ENCODE data around the gene NOL3. TPM values are rescaled to one million over a fixed set of nuclear protein-coding genes. Genes with fewer than 3 reads are reported as not detected.

The NOL3 gene
- total and polyA plus RNA-seq, 12 donors = 71.8 to 132 (median 84.1) TPM

GRCh38 chr16:67173808-67174705 lies 3.7 kb downstream of the NOL3 start:
- H3K36me3 ChIP-seq = peaks cover 0 to 17% (median 0%) of the 10 kb centered on the region in 9 donors
- peak; percentile 82 to 87 for DNase-seq
- H3K4me3 ChIP-seq = peak overlapping the region; percentile 19 to 58 (median 48)
- 1% methylated on average over 71 of the region's 71 CpGs for WGBS, 2 donors
- H3K4me1 ChIP-seq = peaks cover 12 to 72% (median 51%) of the 10 kb centered on the region in 9 donors
- ATAC-seq = peak; percentile 70 to 81 (median 75)
- no peaks in the 10 kb centered on the region for H3K9me3 ChIP-seq
- H3K27ac ChIP-seq = peak overlapping the region; percentile 67 to 97 (median 88)
- peak in 5 of 9 donors; percentile 16 to 55 (median 49) for TF ChIP-seq CTCF (IDR thresholded peaks at IDR 0.05)
- peaks cover 0 to 36% (median 0%) of the 10 kb centered on the region in 7 donors for H3K27me3 ChIP-seq
- intact Hi-C loops (cut with DNase I) = no loop called here

- WGBS, 2 donors = 48 to 55% methylated on average over 31 of the region's 31 CpGs
- peaks cover 8 to 65% (median 46%) of the 10 kb centered on the region in 9 donors for H3K4me1 ChIP-seq
These were observed 4.4 kb downstream of the NOL3 start for GRCh38 chr16:67174706-67175231.

GRCh38 chr16:67176662-67177061 lies 6.3 kb downstream of the NOL3 start:
- no peak for ATAC-seq
- TF ChIP-seq CTCF (IDR thresholded peaks at IDR 0.05) = no peak
- Histone ChIP-seq H3K9me3 (no peaks in the 10 kb centered on the region), H3K4me3 (no peak overlapping the region), H3K36me3 (peaks cover 0 to 20% (median 0%) of the 10 kb centered on the region in 9 donors), H3K27me3 (peaks cover 0 to 18% (median 0%) of the 10 kb centered on the region in 7 donors), H3K27ac (no peak overlapping the region), H3K4me1 (peaks cover 5 to 58% (median 41%) of the 10 kb centered on the region in 9 donors)
- 92 to 93% methylated on average over 12 of the region's 12 CpGs for WGBS, 2 donors
- DNase-seq = no peak
- intact Hi-C loops (cut with DNase I) = no loop called here

More at GRCh38 chr16:67174706-67175231, 4.4 kb downstream of the NOL3 start:
- no peak for ATAC-seq
- Histone ChIP-seq H3K4me3 (peak overlapping the region; percentile 19 to 58 (median 48)), H3K36me3 (peaks cover 0 to 17% (median 0%) of the 10 kb centered on the region in 9 donors), H3K9me3 (no peaks in the 10 kb centered on the region), H3K27ac (peak overlapping the region; percentile 67 to 97 (median 88)), H3K27me3 (peaks cover 0 to 29% (median 0%) of the 10 kb centered on the region in 7 donors)
- no peak for DNase-seq
- no peak for TF ChIP-seq CTCF (IDR thresholded peaks at IDR 0.05)
- intact Hi-C loops (cut with DNase I) = no loop called here
